Right atrium auricular region (tissue), 2 donors: ENCODE data around the gene ADGRV1. TPM values are rescaled to one million over a fixed set of nuclear protein-coding genes. Genes with fewer than 3 reads are reported as not detected.

ENCODE experiments used
- DNase-seq: peaks from one replicate; pipeline ENCODE4 v3.0.0-alpha.2; 2019; ENCODE audit warnings: low spot score
- H3K27ac ChIP-seq, 2 donors: fragments of 200-600 bp; sonication (generic); 1 replicate in 1 of 2; 2 replicates in 1 of 2; pipeline ENCODE4 v1.5.1; 2016 to 2019
- H3K27me3 ChIP-seq, 2 donors: fragments of 200-600 bp; sonication (generic); one replicate each; pipeline versions ENCODE4 v1.5.1 to v1.6.0; 2017 to 2019
- H3K36me3 ChIP-seq: fragments of 200-600 bp; sonication (generic); one replicate; pipeline ENCODE4 v1.5.1; 2016
- H3K4me1 ChIP-seq, 2 donors: fragments of 200-600 bp; sonication (generic); one replicate each; pipeline versions ENCODE4 v1.5.1 to v1.6.0; 2017 to 2019
- H3K4me3 ChIP-seq, 2 donors: fragments of 200-600 bp; sonication (generic); 1 replicate in 1 of 2; 2 replicates in 1 of 2; pipeline ENCODE4 v1.5.1; 2017 to 2019; ENCODE audit warnings: mild to moderate bottlenecking in 1 of 2, moderate library complexity in 1 of 2
- H3K9me3 ChIP-seq, 2 donors: fragments of 200-600 bp; sonication (generic); one replicate each; pipeline ENCODE4 v1.5.1; 2019
- total RNA-seq, 2 donors: library from RNA; depleted of rRNA; stranded (reverse); fragments of >200 nt; gene quantifications; one replicate each; pipeline ENCODE4 v1.1.0, GENCODE V29; 2016
- TF ChIP-seq, protein P1 (sequence below), 2 donors: fragments of 200-600 bp; sonication (generic); IDR thresholded peaks; one replicate each; pipeline ENCODE4 v1.5.1; 2019; ENCODE audit warnings: antibody characterized with exemption in 2 of 2

ADGRV1 gene
- total RNA-seq, 2 donors from 2014 or later: 1.4 to 1.8 TPM

DNA sequence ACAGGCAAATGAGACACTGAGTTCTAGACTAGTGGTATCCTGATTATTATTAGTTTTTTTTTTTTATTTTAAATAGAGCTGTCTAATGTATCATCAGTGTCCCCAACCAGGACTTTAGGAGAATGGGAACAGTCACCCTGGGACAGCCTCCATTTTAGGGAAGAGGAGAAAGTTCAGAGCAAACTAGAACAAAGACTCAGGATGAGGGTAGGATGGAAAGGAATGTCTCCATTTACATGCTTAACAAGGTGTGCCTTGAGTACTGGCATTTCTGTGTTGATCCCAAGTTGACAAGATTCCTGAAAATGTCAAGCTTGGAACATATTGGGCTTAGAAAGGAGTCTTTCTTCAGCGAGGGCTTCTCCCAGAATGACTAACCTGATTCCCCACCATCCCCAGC lies 601.0 kb downstream of the ADGRV1 start:
- Histone ChIP-seq H3K27ac (no peak overlapping the region), H3K9me3 (no peaks in the 10 kb centered on the region), H3K36me3 (no peaks in the 10 kb centered on the region), H3K27me3 (no peaks in the 10 kb centered on the region), H3K4me1 (peaks cover 0 to 16% of the 10 kb centered on the region in 2 donors), H3K4me3 (no peak overlapping the region)
- no peak for DNase-seq
- TF ChIP-seq, protein P1, sequence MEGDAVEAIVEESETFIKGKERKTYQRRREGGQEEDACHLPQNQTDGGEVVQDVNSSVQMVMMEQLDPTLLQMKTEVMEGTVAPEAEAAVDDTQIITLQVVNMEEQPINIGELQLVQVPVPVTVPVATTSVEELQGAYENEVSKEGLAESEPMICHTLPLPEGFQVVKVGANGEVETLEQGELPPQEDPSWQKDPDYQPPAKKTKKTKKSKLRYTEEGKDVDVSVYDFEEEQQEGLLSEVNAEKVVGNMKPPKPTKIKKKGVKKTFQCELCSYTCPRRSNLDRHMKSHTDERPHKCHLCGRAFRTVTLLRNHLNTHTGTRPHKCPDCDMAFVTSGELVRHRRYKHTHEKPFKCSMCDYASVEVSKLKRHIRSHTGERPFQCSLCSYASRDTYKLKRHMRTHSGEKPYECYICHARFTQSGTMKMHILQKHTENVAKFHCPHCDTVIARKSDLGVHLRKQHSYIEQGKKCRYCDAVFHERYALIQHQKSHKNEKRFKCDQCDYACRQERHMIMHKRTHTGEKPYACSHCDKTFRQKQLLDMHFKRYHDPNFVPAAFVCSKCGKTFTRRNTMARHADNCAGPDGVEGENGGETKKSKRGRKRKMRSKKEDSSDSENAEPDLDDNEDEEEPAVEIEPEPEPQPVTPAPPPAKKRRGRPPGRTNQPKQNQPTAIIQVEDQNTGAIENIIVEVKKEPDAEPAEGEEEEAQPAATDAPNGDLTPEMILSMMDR (IDR thresholded peaks at IDR 0.05): no peak

DNA sequence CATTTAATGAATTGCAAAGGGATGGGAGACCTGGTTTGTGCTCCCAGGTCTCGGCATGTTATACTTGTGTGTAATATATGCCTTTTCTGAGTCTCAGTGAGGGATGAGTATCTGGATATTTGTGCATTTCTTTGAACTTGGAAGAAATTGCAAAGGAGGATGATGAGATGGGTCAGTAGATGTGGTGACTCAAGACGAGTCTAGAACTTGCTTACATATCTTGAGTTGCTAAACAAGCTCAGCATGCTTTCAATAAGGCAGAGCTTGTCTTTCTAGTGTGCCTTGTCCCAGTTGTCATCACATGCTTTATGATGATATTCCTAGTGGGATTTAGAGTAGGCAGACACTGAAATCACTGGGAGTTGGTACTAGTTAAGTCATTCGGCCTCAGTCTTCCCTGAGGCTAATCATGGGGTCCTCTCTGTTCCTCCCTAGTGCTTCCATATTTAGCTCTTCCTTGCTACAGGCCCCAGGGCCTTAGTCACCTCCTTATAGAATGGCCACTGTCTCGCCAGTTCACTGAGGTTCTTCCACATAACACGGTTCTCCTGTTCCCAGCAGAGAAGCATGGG lies 602.2 kb downstream of the ADGRV1 start:
- TF ChIP-seq, protein P1 (IDR thresholded peaks at IDR 0.05): no peak
- H3K4me1 ChIP-seq: peaks cover 0 to 16% of the 10 kb centered on the region in 2 donors
- no peak for DNase-seq
- H3K4me3 ChIP-seq: no peak overlapping the region
- no peak overlapping the region for H3K27ac ChIP-seq
- H3K9me3 ChIP-seq: no peaks in the 10 kb centered on the region
- H3K36me3 ChIP-seq: no peaks in the 10 kb centered on the region
- no peaks in the 10 kb centered on the region for H3K27me3 ChIP-seq

DNA sequence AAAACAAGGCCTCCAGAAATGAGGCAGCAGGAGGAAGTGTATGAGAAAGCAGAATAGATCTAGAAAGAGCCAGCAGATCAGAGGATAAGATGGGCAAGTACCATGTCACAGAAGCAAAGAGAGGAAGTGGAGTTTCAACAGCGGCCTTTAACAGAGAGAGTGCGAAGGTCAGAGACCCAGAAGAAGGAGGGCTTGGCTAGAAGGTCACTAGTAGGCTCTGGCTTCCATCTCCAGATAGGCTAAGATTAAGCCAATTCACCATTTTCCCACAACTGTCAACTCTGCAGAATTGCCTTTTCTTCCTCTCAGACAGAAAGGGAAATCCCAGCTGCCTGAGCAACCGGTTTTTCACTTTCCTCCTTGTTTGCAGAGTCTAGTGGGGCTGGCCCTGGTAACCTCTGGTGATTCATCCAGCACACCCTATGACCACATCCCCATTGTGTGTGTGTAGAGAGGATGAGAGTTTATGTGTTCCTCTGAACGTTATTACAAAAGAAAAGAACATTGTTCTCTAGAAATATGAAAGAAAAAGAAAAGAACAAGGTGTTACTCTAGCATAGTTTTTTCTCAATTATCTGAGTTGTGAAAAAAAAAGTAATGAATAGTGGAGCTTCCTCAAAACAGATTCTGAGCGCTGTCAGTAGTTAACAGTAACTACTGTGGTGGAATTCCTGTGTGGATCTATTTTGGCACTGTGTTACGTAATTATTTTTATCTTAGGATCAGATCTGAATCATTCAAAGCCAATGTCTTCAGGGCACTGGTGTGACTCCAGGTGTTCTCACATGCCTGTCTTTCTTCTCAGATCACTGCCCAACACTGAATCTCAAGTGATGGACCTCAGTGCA lies 604.2 kb downstream of the ADGRV1 start:
- DNase-seq: peak; percentile 81
- Histone ChIP-seq H3K4me1 (peaks cover 0 to 16% of the 10 kb centered on the region in 2 donors), H3K4me3 (no peak overlapping the region), H3K27ac (peak overlapping the region; percentile 60 to 66), H3K9me3 (no peaks in the 10 kb centered on the region), H3K27me3 (no peaks in the 10 kb centered on the region), H3K36me3 (no peaks in the 10 kb centered on the region)
- TF ChIP-seq, protein P1 (IDR thresholded peaks at IDR 0.05): no peak

DNA sequence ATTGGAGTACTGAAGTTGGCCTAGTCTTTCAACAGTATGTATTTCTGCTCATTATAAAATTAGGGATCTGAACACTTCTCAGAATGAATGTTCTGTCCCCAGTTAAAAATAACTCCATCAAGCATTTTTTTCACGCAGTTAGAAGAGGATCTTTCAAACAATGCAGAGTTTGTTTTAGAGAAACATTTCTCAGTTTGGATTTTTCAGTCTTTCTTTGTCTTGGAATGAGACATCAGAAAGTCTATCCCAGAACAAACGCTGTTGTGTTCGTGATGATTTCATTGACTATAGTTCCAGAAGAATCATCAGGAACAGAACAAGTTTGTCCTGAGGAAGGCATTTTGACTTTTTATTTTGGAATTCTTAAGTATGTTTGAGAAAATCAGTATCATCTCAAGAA lies 605.8 kb downstream of the ADGRV1 start:
- Histone ChIP-seq H3K27ac (peak overlapping the region; percentile 28 to 41), H3K9me3 (no peaks in the 10 kb centered on the region)
- TF ChIP-seq, protein P1 (IDR thresholded peaks at IDR 0.05): no peak

DNA sequence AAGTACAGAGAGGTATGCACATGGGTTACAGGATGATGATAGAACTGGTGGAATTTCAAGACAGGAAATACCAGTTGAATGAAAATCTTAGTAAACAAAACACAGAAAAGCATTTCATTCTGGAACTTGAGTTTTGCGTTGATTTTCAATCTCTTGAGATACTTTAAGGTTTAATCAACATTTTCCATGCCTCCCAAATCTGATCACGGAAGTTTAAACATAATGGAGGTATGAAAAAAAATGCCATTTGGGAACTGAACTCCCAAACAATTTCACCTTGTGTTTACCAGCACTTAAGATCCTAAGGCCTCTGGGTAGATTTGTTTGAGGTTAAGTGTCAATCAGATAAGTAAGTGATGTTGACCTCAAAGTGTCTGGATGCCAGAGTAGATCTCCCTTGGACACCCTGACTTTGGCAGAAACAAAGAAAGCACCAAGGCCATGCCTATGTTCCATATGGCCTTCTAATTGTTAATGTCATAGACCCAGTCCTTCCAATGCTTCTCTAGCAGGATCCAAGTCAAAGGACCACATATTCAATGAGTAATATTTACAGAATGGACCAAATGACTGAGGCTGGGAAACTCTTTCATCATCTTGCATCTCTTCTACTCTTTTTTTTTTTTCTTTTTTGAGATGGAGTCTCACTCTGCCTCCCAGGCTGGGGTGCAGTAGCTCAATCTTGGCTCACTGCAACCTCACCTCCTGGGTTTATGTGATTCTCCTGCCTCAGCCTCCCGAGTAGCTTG lies 607.6 kb downstream of the ADGRV1 start:
- no peak for DNase-seq

More for the DNA sequence above, 605.8 kb downstream of the ADGRV1 start:
- no peak for DNase-seq
- Histone ChIP-seq H3K4me3 (no peak overlapping the region), H3K36me3 (no peaks in the 10 kb centered on the region), H3K4me1 (peaks cover 0 to 16% of the 10 kb centered on the region in 2 donors), H3K27me3 (no peaks in the 10 kb centered on the region)

More for the DNA sequence above, 607.6 kb downstream of the ADGRV1 start:
- Histone ChIP-seq H3K4me3 (no peak overlapping the region), H3K27me3 (no peaks in the 10 kb centered on the region), H3K4me1 (peaks cover 0 to 16% of the 10 kb centered on the region in 2 donors), H3K9me3 (no peaks in the 10 kb centered on the region), H3K27ac (peak overlapping the region in 1 of 2 donors; percentile 20), H3K36me3 (no peaks in the 10 kb centered on the region)
- TF ChIP-seq, protein P1 (IDR thresholded peaks at IDR 0.05): no peak
